BLaER1 (cell line): ENCODE results near the gene BTBD1.
"Not testable (repeated sequence)": the region's sequence is repeated elsewhere in the genome, so short reads cannot be mapped to it uniquely, and the experiment has no call there.

Source experiments
- H3K27ac ChIP-seq: shearing (Covaris generic); formaldehyde crosslinking; 2 replicates; pipeline ENCODE4 v1.8.1; 2022
- H3K27me3 ChIP-seq: shearing (Covaris generic); formaldehyde crosslinking; 2 replicates; pipeline ENCODE4 v1.8.1; 2022
- H3K36me3 ChIP-seq: shearing (Covaris generic); formaldehyde crosslinking; 2 replicates; pipeline ENCODE4 v1.8.1; 2022
- H3K4me1 ChIP-seq: shearing (Covaris generic); formaldehyde crosslinking; 2 replicates; pipeline ENCODE4 v1.8.1; 2022
- H3K4me2 ChIP-seq: shearing (Covaris generic); formaldehyde crosslinking; 2 replicates; pipeline ENCODE4 v1.8.1; 2022
- H3K4me3 ChIP-seq: shearing (Covaris generic); formaldehyde crosslinking; 2 replicates; pipeline ENCODE4 v1.8.1; 2022
- H3K9ac ChIP-seq: shearing (Covaris generic); formaldehyde crosslinking; 2 replicates; pipeline ENCODE4 v1.8.1; 2022
- H3K9me3 ChIP-seq: shearing (Covaris generic); formaldehyde crosslinking; 2 replicates; pipeline ENCODE4 v1.8.1; 2022
- H4K20me1 ChIP-seq: shearing (Covaris generic); formaldehyde crosslinking; 2 replicates; pipeline ENCODE4 v1.8.1; 2022
- Cebpa-rat ChIP-seq: shearing (Covaris generic); IDR thresholded peaks from 2 replicates; pipeline ENCODE4 v1.8.1; 2022

The BTBD1 gene

GRCh38 chr15:83081256-83082014 is 14.4 kb upstream of the BTBD1 start:
- Histone ChIP-seq H3K27ac (no peak overlapping the region), H4K20me1 (no peaks in the 10 kb centered on the region), H3K27me3 (no peaks in the 10 kb centered on the region), H3K9me3 (no peaks in the 10 kb centered on the region), H3K4me2 (no peak overlapping the region), H3K4me1 (no peaks in the 10 kb centered on the region), H3K9ac (no peak overlapping the region), H3K4me3 (no peak overlapping the region), H3K36me3 (no peaks in the 10 kb centered on the region)
- no peak for TF ChIP-seq Cebpa-rat

DNA sequence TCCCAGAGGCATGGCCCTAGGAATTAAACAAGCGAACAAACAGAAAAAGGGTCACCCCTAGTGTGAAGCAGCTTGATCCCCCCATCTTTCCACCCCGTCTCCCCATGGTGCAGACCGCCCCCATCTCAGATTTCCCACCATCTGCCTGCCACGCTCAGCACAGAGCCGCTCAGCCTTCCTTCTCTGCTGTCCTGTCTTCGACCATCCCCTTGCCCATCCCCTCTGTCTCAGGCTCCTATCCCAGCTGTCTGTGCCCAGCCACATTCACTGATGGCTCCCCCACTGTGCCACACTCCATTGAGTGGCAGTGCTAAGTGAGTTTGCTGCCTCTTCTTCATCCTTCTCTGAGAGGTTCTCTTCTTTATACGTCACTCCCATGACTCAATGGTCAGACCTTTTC is 11.7 kb upstream of the BTBD1 start:
- H3K27ac ChIP-seq, result no peak overlapping the region
- TF ChIP-seq Cebpa-rat, result no peak
- no peak overlapping the region for H3K9ac ChIP-seq
- H4K20me1 ChIP-seq, result no peaks in the 10 kb centered on the region
- H3K4me1 ChIP-seq, result no peaks in the 10 kb centered on the region
- H3K4me3 ChIP-seq, result no peak overlapping the region
- H3K27me3 ChIP-seq, result no peaks in the 10 kb centered on the region
- H3K36me3 ChIP-seq, result no peaks in the 10 kb centered on the region
- no peak overlapping the region for H3K4me2 ChIP-seq
- H3K9me3 ChIP-seq, result peaks cover 5% of the 10 kb centered on the region

- Histone ChIP-seq H3K9ac (no peak overlapping the region), H3K4me1 (no peaks in the 10 kb centered on the region), H4K20me1 (no peaks in the 10 kb centered on the region), H3K27ac (no peak overlapping the region), H3K4me3 (no peak overlapping the region), H3K9me3 (peaks cover 16% of the 10 kb centered on the region), H3K36me3 (no peaks in the 10 kb centered on the region), H3K4me2 (no peak overlapping the region), H3K27me3 (no peaks in the 10 kb centered on the region)
- no peak for TF ChIP-seq Cebpa-rat
Measured at GRCh38 chr15:83077491-83078230, 10.6 kb upstream of the BTBD1 start.

GRCh38 chr15:83069211-83069642 is 2.2 kb upstream of the BTBD1 start:
- H3K9me3 ChIP-seq, result peaks cover 29% of the 10 kb centered on the region
- not testable (repeated sequence) for H3K4me3 ChIP-seq, H3K9ac ChIP-seq, H3K36me3 ChIP-seq, H3K4me2 ChIP-seq, H3K27me3 ChIP-seq, H3K27ac ChIP-seq
- peaks cover 21% of the 10 kb centered on the region for H4K20me1 ChIP-seq
- H3K4me1 ChIP-seq, result peaks cover 28% of the 10 kb centered on the region

DNA sequence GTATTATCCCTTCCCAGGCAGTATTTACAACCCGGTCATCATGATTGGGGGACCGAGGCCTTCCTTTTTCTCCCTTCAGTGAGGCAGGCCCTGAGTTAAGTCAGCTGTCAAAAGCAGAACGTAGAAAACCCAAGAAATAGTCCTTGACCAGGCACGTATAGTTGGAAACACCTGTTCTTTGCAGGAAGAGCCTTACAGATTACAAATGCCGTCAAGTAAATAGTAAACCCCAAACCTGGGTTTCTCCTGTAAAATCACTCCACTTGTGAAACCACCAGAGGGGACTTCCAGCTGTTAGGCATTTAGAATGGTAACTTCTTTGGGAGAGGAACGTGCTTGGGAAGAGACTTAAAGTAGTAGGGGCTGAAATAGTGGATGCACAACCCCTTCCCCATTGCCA is 1.0 kb upstream of the BTBD1 start:
- H3K4me2 ChIP-seq, result peak overlapping the region; percentile 96; the same call in 1 of the 2 replicates
- no peaks in the 10 kb centered on the region for H3K27me3 ChIP-seq
- TF ChIP-seq Cebpa-rat, result no peak
- peak overlapping the region; percentile 97 for H3K27ac ChIP-seq
- peaks cover 40% of the 10 kb centered on the region for H3K4me1 ChIP-seq
- no peak overlapping the region for H3K4me3 ChIP-seq
- H4K20me1 ChIP-seq, result peaks cover 32% of the 10 kb centered on the region
- peaks cover 17% of the 10 kb centered on the region for H3K9me3 ChIP-seq
- no peaks in the 10 kb centered on the region; the same call in 1 of the 2 replicates for H3K36me3 ChIP-seq
- H3K9ac ChIP-seq, result no peak overlapping the region

- peaks cover 3% of the 10 kb centered on the region; the same call in 1 of the 2 replicates for H3K36me3 ChIP-seq
- peak overlapping the region; percentile 91 for H3K4me3 ChIP-seq
- H4K20me1 ChIP-seq, result peaks cover 37% of the 10 kb centered on the region
- H3K4me2 ChIP-seq, result peak overlapping the region; percentile 96
- peaks cover 12% of the 10 kb centered on the region; the same call in 1 of the 2 replicates for H3K9me3 ChIP-seq
- peaks cover 44% of the 10 kb centered on the region for H3K4me1 ChIP-seq
- peak overlapping the region; percentile 97 for H3K27ac ChIP-seq
- no peaks in the 10 kb centered on the region for H3K27me3 ChIP-seq
- peak overlapping the region; percentile 97 for H3K9ac ChIP-seq
- TF ChIP-seq Cebpa-rat, result no peak
Measured at GRCh38 chr15:83067638-83067962, 548 bp upstream of the BTBD1 start.

DNA sequence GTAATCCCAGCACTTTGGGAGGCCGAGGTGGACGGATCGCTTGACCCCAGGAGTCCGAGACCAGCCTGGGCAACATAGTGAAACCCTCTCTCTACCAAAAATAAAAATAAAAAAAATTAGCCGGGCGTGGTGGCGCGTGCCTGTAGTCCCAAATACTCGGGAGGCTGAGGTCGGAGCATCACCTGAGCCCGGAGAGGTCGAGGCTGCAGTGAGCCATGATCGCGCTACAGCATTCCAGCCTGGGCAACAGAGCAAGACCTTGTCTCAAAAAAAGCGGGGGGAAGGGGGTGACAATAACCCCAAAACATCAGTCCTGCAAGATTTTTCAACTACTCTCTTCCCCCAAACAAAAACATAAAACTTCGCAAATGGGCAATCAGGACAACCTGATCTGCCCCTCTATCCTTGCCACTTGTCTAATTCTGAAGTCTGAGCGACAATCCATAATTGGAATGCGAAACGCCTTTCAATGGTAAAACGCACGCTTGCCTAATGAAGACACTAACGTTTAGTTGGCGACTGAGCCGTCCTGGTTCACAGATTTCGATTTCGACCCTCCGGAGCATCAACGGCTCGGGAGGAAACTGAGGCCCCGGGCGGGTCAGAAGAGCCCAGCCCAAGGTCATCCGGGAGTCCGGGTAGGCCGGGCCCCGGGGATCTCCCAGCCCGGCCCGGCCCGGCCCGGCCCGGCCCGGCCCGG is 868 bp downstream of the BTBD1 start:
- Histone ChIP-seq H3K27me3 (no peaks in the 10 kb centered on the region), H3K4me2 (peak overlapping the region; percentile 96), H3K36me3 (peaks cover 17% of the 10 kb centered on the region), H3K9ac (peak overlapping the region; percentile 97), H3K4me3 (peak overlapping the region; percentile 91), H4K20me1 (peaks cover 51% of the 10 kb centered on the region), H3K4me1 (peaks cover 49% of the 10 kb centered on the region), H3K27ac (peak overlapping the region; percentile 97), H3K9me3 (peaks cover 9% of the 10 kb centered on the region; the same call in 1 of the 2 replicates)
- TF ChIP-seq Cebpa-rat, result no peak

DNA sequence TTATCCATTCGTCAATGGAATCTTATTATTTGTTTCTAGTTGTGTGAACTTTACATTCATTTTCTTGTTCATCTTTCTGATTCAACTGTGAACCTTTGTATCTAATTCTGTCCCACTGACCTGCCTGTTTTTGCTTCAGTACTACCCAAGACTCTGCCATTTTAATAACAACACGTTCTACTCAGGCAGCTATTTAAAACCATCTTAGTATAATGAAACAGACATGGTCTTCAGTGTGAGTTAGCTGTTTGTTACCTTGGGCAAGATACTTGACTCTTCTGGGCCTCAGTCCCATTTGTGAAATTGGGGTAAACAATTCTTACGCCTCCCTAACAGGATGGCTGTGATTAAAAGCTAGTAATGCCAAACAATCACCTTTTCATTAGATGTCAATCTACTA is 1.6 kb downstream of the BTBD1 start:
- H3K4me1 ChIP-seq, result peaks cover 49% of the 10 kb centered on the region
- peak overlapping the region; percentile 96 for H3K4me2 ChIP-seq
- H3K9me3 ChIP-seq, result peaks cover 9% of the 10 kb centered on the region; the same call in 1 of the 2 replicates
- H3K4me3 ChIP-seq, result peak overlapping the region; percentile 91
- H4K20me1 ChIP-seq, result peaks cover 59% of the 10 kb centered on the region
- no peaks in the 10 kb centered on the region for H3K27me3 ChIP-seq
- peak overlapping the region; percentile 97 for H3K9ac ChIP-seq
- H3K36me3 ChIP-seq, result peaks cover 25% of the 10 kb centered on the region
- TF ChIP-seq Cebpa-rat, result no peak
- H3K27ac ChIP-seq, result peak overlapping the region; percentile 97; the same call in 1 of the 2 replicates

DNA sequence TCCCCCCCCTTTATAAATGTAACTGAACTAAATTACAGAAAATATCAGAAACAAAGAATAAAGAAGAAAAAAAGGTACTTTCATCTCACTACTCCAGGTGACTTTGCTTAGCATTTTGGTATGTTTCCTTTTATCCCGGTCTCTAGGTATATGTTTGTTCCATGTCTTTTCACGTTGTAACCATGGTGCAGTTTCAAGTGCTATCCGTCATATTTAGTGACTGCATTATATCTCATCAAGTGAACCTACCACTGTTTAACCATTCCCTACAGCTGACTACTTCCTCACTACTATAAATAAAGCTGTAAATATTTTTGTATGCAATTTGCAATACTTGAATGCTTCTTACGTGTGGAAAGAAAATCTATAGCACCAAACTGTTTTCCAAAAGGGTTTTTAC is 2.2 kb downstream of the BTBD1 start:
- Histone ChIP-seq H3K4me3 (peak overlapping the region; percentile 91), H3K4me2 (peak overlapping the region; percentile 96), H3K9ac (peak overlapping the region; percentile 97), H4K20me1 (peaks cover 64% of the 10 kb centered on the region), H3K27me3 (no peaks in the 10 kb centered on the region), H3K27ac (no peak overlapping the region), H3K36me3 (peaks cover 26% of the 10 kb centered on the region), H3K4me1 (peaks cover 49% of the 10 kb centered on the region), H3K9me3 (peaks cover 7% of the 10 kb centered on the region; the same call in 1 of the 2 replicates)
- no peak for TF ChIP-seq Cebpa-rat
